Endothelial cell of umbilical vein (primary cell): ENCODE results near the gene MRPL44. TPM values are rescaled to one million over a fixed set of nuclear protein-coding genes. Genes with fewer than 3 reads are reported as not detected.

Source experiments
- BruUV-seq: library from RNA; stranded (reverse); fragments of 400-500 nt; replicated peaks from 2 replicates; lab custom pipeline; 2021; lab: Mats Ljungman, UMichigan
- CTCF ChIA-PET: fragments of 300-600, 350-600 bp; sonication (Branson Sonifier 250); formaldehyde crosslinking; loops from one replicate; lab custom pipeline; 2021; ENCODE audit warnings: antibody characterized with exemption, inconsistent platforms; lab: Charles Lee
- POLR2A ChIA-PET: fragments of 300-600, 350-600 bp; sonication (Branson Sonifier 250); formaldehyde crosslinking; loops from one replicate; lab custom pipeline; 2021; ENCODE audit warnings: antibody characterized with exemption, inconsistent platforms; lab: Charles Lee
- DNase-seq: peaks from one replicate; pipeline ENCODE4 v3.0.0-alpha.2; 2011; ENCODE audit warnings: low read depth, low spot score
- FAIRE-seq: peaks from 2 replicates; lab custom pipeline; 2011; peaks lifted over from hg19 to GRCh38; lab: Jason Lieb, UNC
- H2AFZ ChIP-seq: 2 replicates; pipeline ENCODE4 v1.6.0; 2012; ENCODE audit warnings: low read depth, low read length, control low read depth, inconsistent platforms
- H3K27ac ChIP-seq: 2 replicates; pipeline ENCODE4 v1.5.1; 2011; ENCODE audit warnings: low read depth, mild to moderate bottlenecking, control low read depth, low read length, moderate library complexity; ENCODE audit not compliant: insufficient read depth
- H3K27me3 ChIP-seq, 2 experiments: 2 replicates each; pipeline versions ENCODE4 v1.6.0 to v1.6.1; 2011; ENCODE audit warnings: low read length in 2 of 2, mixed read lengths in 1 of 2; ENCODE audit not compliant: control insufficient read depth in 2 of 2, insufficient read depth in 2 of 2
- H3K36me3 ChIP-seq, 2 experiments: 2 replicates in 1 of 2; 3 replicates in 1 of 2; pipeline ENCODE4 v1.5.1; 2011; ENCODE audit warnings: low read length in 2 of 2, mild to moderate bottlenecking in 1 of 2, moderate library complexity in 1 of 2; ENCODE audit not compliant: control insufficient read depth in 2 of 2, insufficient read depth in 2 of 2; ENCODE audit errors: extremely low read depth in 1 of 2
- H3K4me1 ChIP-seq: 3 replicates; pipeline ENCODE4 v1.5.1; 2011; ENCODE audit warnings: mild to moderate bottlenecking, low read length; ENCODE audit not compliant: control insufficient read depth, insufficient read depth; ENCODE audit errors: extremely low read depth
- H3K4me2 ChIP-seq: 2 replicates; pipeline ENCODE4 v1.6.1; 2011; ENCODE audit warnings: low read length, control low read depth, mixed read lengths; ENCODE audit not compliant: insufficient read depth
- H3K4me3 ChIP-seq, 3 experiments: fragments of 200-600 bp in 1 of 3; sonication (generic), shearing (Covaris generic) in 1 of 3; replicated peaks in 1 of 3; 2 replicates each; pipeline ENCODE4 v1.5.1; 2011 to 2016; ENCODE audit warnings: control low read depth in 3 of 3, low read length in 3 of 3, mild to moderate bottlenecking in 2 of 3, inconsistent platforms in 1 of 3, low read depth in 1 of 3, moderate library complexity in 1 of 3; ENCODE audit not compliant: insufficient read depth in 1 of 3
- H3K79me2 ChIP-seq: 2 replicates; pipeline ENCODE4 v1.6.0; 2012; ENCODE audit warnings: low read length, inconsistent platforms; ENCODE audit not compliant: control insufficient read depth, insufficient read depth
- H3K9ac ChIP-seq: replicated peaks from 2 replicates; pipeline ENCODE3; 2011; ENCODE audit warnings: low read length, control low read depth; ENCODE audit not compliant: insufficient read depth; ENCODE audit errors: extremely low read depth
- H3K9me1 ChIP-seq: replicated peaks from 3 replicates; pipeline ENCODE4 v1.6.0; 2011; ENCODE audit warnings: mild to moderate bottlenecking, low read length; ENCODE audit not compliant: control insufficient read depth, insufficient read depth; ENCODE audit errors: extremely low read depth
- H3K9me3 ChIP-seq: replicated peaks from 2 replicates; pipeline ENCODE4 v1.5.1; 2012; ENCODE audit warnings: low read length, inconsistent platforms; ENCODE audit not compliant: control insufficient read depth, insufficient read depth
- H4K20me1 ChIP-seq: replicated peaks from 2 replicates; pipeline ENCODE3; 2011; ENCODE audit warnings: mild to moderate bottlenecking, low read length; ENCODE audit not compliant: control insufficient read depth, insufficient read depth; ENCODE audit errors: extremely low read depth
- CTCF ChIP-seq, 2 donors: IDR thresholded peaks; 1 replicate in 1 of 2; 2 replicates in 1 of 2; pipeline ENCODE4 v1.5.1; 2011; ENCODE audit warnings: low read length in 2 of 2, mild to moderate bottlenecking in 2 of 2, moderate library complexity in 2 of 2, control low read depth in 1 of 2, inconsistent platforms in 1 of 2, low read depth in 1 of 2; ENCODE audit not compliant: insufficient read depth in 1 of 2; ENCODE audit errors: extremely low read depth in 1 of 2
- EZH2 ChIP-seq: IDR thresholded peaks from 2 replicates; pipeline ENCODE4 v1.6.1; 2012; ENCODE audit warnings: borderline replicate concordance, low read depth, mild to moderate bottlenecking, moderate library complexity, low read length, inconsistent platforms; ENCODE audit not compliant: severe bottlenecking
- FOS ChIP-seq: IDR thresholded peaks from 2 replicates; pipeline ENCODE4 v1.6.1; 2011; ENCODE audit warnings: mild to moderate bottlenecking, low read length, moderate library complexity, borderline replicate concordance; ENCODE audit not compliant: insufficient read depth
- GATA2 ChIP-seq: IDR thresholded peaks from 2 replicates; pipeline ENCODE4 v1.7.0; 2011; ENCODE audit warnings: low read depth, mild to moderate bottlenecking, moderate library complexity, mixed read lengths, low read length; ENCODE audit not compliant: insufficient read length, insufficient read depth
- JUN ChIP-seq: IDR thresholded peaks from 2 replicates; pipeline ENCODE4 v1.6.1; 2011; ENCODE audit warnings: borderline replicate concordance, low read depth; ENCODE audit not compliant: insufficient read length, insufficient read depth
- MAX ChIP-seq: IDR thresholded peaks from 2 replicates; pipeline ENCODE4 v1.6.1; 2011; ENCODE audit not compliant: insufficient read depth, insufficient read length
- MYC ChIP-seq: IDR thresholded peaks from one replicate; pipeline ENCODE4 v1.6.1; 2011; ENCODE audit warnings: mild to moderate bottlenecking, low read depth, low read length
- POLR2A ChIP-seq: IDR thresholded peaks from 2 replicates; pipeline ENCODE4 v1.6.1; 2012; ENCODE audit warnings: low read depth, mild to moderate bottlenecking, control low read depth, low read length
- POLR2AphosphoS5 ChIP-seq: IDR thresholded peaks from 2 replicates; pipeline ENCODE4 v1.6.1; 2012; ENCODE audit warnings: low read depth, mild to moderate bottlenecking, control low read depth, low read length, moderate library complexity; ENCODE audit not compliant: insufficient read depth
- dilution Hi-C: fragments of 300-500 bp; cut with MboI; formaldehyde crosslinking; loops from one replicate; pipeline ENCODE4 v1.15.0; 2019; ENCODE audit warnings: low sequenced_read_pairs; ENCODE audit not compliant: extremely low pct_ligation_motif_present
- intact Hi-C: fragments of 100-400 bp; cut with micrococcal nuclease; formaldehyde crosslinking; loops from one replicate; pipeline ENCODE4 v1.10.0; 2022
- polyA plus RNA-seq, 4 experiments: library from polyadenylated mRNA; depleted of rRNA in 3 of 4; stranded (reverse) in 3 of 4; unstranded in 1 of 4; fragments of >200 nt; gene quantifications; 2 replicates each; pipeline versions ENCODE4 v1.2.1 to v1.2.3, GENCODE V29; 2011 to 2012; ENCODE audit warnings: missing spikeins in 1 of 4
- total RNA-seq: library from RNA; stranded (reverse); gene quantifications from 2 replicates; pipeline ENCODE4 v1.2.3, GENCODE V29; 2021

MRPL44 gene
- total and polyA plus RNA-seq, 2 donors (not counting 3 experiments of a cell fraction or from before 2014, with no cell fraction given) = 19.2 to 27.7 TPM

- H3K27ac ChIP-seq = no peak overlapping the region
- DNase-seq (peak; percentile 82), FAIRE-seq (peak; percentile 79)
- TF ChIP-seq CTCF (IDR thresholded peaks at IDR 0.05; ENCODE audit: extremely low read depth in 1 of 2, insufficient read depth in 1 of 2, low read depth in 1 of 2, low read length in 2 of 2) (no peak), MAX (peak; percentile 57)
- intact Hi-C loops (loop anchor here (5.0 to 10.0 kb wide), 2 partner anchors 183 to 235 kb away; no protein-coding TSS in a partner anchor), dilution Hi-C loops (no loop called here)
- no peak overlapping the region for H3K9ac ChIP-seq
- H3K9me3 ChIP-seq = no peaks in the 10 kb centered on the region
- H4K20me1 ChIP-seq = no peaks in the 10 kb centered on the region
- peaks cover 8 to 11% of the 10 kb centered on the region in 2 experiments for H3K36me3 ChIP-seq
- no peak overlapping the region for H2AFZ ChIP-seq
- H3K4me3 ChIP-seq = no peak overlapping the region
- no peaks in the 10 kb centered on the region for H3K9me1 ChIP-seq
- peak overlapping the region; percentile 99 for H3K4me2 ChIP-seq
- H3K27me3 ChIP-seq = no peaks in the 10 kb centered on the region
- peaks cover 63% of the 10 kb centered on the region for H3K79me2 ChIP-seq
- POLR2A ChIA-PET = no interaction called here
- BruUV-seq = no TSS peak
- peaks cover 38% of the 10 kb centered on the region for H3K4me1 ChIP-seq
- CTCF ChIA-PET = interaction anchor here (1.0 to 1.3 kb wide), 2 partner anchors 10 to 325 kb away, joined by 3 to 10 read pairs; no protein-coding TSS in a partner anchor
Observed at GRCh38 chr2:223959688-223960087, 2.4 kb downstream of the MRPL44 start.

- Histone ChIP-seq H3K36me3 (peaks cover 9 to 12% of the 10 kb centered on the region in 2 experiments), H2AFZ (no peak overlapping the region), H3K27me3 (no peaks in the 10 kb centered on the region), H3K79me2 (peaks cover 8% of the 10 kb centered on the region), H3K4me3 (no peak overlapping the region), H3K9me1 (peaks cover 2% of the 10 kb centered on the region), H3K27ac (no peak overlapping the region), H3K9ac (no peak overlapping the region), H3K4me1 (no peaks in the 10 kb centered on the region), H4K20me1 (no peaks in the 10 kb centered on the region), H3K4me2 (no peak overlapping the region), H3K9me3 (no peaks in the 10 kb centered on the region)
- TF ChIP-seq POLR2AphosphoS5 (no peak), GATA2 (no peak), FOS (no peak), JUN (no peak), POLR2A (no peak), MAX (no peak), EZH2 (no peak), CTCF (IDR thresholded peaks at IDR 0.05; ENCODE audit: extremely low read depth in 1 of 2, insufficient read depth in 1 of 2, low read depth in 1 of 2, low read length in 2 of 2) (no peak), MYC (no peak)
- dilution Hi-C loops = no loop called here
- no peak for DNase-seq
- no TSS peak for BruUV-seq
- no peak for FAIRE-seq
- intact Hi-C loops = no loop called here
- ChIA-PET POLR2A (no interaction called here), CTCF (interaction anchor here (1.7 to 12.5 kb wide), 2 partner anchors 26 to 318 kb away, joined by 7 to 545 read pairs; no protein-coding TSS in a partner anchor)
Observed at GRCh38 chr2:223967981-223968380, 10.7 kb downstream of the MRPL44 start.
